Islet precursor cell (in vitro differentiated cells): ENCODE results near the gene BCL2L1.

ENCODE experiments used
- DNase-seq: peaks from one replicate; pipeline ENCODE4 v3.0.0-alpha.2; 2018

Gene BCL2L1

GRCh38 chr20:31723319-31724078, 831 bp upstream of the BCL2L1 start:
- DNase-seq: peak; percentile 99

- DNase-seq: no peak
These were observed 326 bp upstream of the BCL2L1 start for GRCh38 chr20:31723069-31723318.

- DNase-seq: no peak
These were observed 1.0 kb downstream of the BCL2L1 start for GRCh38 chr20:31721408-31722256.

DNA sequence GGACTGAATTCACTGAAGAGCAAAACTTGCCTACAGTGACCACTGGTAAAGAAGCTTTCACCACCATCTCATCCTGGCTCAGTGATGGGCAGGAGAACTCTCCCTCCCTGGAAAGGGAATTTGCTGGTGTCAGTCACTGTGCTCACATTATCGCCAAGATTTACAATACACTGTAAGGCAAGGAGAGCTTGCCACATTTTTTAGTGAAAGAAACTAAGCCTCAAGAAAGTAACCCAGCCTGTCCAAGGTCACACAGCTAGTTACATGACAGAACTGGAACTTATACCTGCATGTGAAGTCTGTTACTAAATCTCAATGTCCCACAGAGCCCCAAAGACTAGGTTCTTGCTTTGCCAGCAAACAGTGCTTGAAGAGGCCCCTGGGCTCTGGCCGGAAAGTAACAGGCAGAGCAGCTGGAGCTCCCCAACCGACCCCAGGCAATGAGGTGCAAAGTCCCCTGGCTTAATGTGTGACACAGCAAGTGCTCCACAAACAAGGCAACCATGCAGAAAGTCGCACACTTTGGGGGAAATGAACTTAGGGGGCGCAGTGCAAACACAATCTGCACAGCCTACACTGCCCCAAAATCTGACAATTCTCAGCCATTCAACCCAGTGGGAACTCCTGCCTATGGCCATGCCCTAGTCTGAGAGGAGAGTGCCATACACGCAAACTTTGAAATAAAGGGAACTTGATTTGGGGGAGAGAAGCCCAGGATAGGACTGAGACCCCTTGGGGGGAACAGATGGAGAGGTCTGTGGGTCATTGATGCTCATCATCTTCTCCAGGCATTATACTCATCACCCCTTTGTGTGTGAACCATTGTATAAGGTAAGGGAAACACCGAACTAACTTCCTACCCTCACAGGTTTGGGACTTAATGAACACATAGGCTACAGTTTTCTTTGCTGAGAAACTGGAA, 1.9 kb downstream of the BCL2L1 start:
- DNase-seq: no peak

DNA sequence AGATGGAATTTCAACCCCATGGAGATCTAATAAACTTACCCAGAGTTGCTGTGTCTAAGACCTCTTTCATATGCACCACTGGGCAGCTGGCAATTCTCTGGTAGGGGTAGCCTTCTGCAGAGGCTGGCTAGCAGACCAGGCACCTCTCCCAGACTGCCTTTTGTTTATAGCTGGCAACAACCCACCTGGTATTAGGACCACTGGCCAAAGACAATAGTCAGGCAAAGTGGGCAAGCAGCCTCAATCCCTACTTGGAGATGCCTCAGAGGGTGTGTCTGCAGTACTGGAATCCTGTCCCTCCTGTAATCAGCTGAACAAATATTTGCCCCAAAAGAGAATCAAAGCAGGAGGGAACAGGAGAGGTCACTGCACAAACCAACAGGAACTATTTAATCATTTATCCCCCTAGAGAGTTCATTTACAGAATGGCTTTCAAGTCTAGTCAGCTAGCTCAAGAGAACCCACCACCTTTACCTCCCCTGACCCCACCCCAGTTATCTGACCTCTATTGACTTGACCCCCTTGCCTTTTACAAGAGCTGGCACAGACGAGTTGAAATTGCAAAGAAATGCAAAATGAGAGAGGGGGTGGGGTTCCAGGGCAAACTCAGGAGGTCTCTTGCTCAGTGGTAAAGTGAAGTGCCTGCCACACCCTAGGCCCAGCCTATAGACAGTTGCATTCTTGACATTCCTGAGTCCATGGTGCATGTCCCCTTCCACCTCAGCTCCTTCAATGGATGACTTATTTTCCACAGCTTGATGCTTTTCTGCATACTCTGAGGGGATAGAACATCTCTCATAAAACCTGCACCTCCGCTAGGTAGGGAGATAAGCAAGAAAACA, 2.8 kb downstream of the BCL2L1 start:
- peak; percentile 81 for DNase-seq

DNA sequence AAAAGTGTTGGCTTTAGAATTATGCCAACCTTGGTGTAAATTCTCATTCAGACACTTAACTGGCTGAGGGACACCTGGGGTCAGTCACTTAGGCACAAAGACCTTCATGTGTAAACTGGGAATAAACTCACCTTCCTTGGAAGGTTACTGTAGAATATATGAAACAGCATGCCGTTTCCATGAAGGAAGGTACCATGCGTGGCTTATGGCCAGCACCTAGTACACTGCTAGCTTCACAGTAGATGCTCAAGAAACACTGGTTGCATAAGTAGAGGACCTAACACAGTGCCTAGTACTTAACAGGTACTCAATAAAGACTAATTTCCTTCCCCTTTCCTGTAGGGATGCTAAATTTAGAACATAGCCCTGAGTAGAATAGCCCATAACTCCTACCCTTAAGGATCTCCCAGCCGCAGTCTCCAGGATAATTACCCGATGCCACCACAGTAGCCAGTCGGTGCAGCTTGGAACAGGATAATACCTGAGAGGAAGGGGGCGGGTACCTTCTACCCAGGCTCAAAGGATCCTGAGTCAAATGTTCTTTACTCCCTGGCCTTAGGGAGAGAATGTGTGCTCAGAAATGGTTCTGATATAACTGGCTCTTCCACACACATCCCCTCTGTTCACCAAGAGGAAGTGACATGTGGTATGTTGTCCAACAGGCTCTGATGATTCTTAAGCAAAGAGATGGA, 3.6 kb downstream of the BCL2L1 start:
- DNase-seq: peak; percentile 65

DNA sequence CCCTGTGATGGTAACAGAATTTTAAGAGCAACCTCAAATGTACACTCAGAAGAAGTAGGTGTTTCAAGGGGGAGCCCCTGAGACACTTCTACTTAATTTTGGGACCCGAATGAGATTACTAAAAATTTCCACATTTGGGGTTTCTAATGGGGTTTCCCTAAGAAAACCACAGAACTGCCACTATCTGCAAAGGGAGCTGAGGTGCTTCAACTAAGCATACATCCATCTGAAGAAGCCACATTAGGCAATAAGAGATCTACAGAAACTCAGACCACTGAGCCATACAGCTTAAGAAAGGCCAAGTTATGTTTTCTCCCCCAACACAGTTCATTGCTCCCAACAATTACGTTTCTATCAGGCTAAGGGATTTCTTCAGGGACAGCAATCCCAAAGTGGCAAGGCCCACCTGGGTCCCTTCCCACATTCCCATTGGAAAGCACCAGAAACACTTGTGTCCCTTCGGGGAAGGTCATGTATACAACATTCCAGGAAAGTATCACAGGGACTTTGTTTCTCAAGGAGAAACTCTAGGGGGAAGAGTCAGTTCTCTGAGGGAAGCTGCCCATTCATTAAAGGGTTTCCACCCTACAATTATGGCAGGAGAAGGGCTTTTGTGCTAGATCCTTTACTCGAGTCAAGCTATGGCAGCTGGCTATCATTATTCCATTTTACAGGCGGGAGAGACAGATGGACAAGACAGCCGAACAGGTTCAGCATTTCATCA, 5.0 kb downstream of the BCL2L1 start:
- DNase-seq: no peak

DNA sequence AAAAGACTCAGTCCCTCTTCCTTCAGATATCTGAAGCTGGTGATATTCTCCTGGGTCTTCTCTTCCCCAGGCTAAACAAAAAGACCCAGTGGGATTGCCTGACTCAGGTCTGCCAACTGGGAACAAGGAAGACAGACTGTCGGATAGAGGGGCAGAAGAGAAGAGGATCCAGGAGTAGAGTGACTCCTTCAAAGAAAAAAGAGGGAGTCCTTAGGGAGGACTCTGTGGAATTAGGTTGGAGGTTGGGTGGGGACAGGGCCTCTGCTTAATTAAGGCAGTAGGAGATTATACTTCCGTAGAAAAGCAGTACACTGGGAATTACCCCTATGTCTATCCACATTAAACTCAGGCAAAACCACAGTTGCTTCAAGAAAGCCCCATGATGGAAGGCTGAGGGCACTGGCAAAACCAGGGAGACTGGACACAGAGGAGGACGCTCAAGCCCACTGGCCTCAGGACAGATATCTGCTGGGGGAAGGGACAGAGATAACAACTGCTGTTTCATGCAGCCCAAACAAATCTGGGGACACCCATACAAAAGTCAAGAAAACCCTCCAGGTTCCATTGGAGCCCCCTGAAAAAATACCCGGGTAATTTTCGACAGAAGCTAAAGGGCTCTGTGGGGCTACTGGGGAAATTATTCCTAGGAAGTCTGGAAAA, 5.7 kb downstream of the BCL2L1 start:
- DNase-seq: no peak

GRCh38 chr20:31716351-31716750, 6.3 kb downstream of the BCL2L1 start:
- DNase-seq: no peak

GRCh38 chr20:31715766-31716165, 6.9 kb downstream of the BCL2L1 start:
- no peak for DNase-seq

DNA sequence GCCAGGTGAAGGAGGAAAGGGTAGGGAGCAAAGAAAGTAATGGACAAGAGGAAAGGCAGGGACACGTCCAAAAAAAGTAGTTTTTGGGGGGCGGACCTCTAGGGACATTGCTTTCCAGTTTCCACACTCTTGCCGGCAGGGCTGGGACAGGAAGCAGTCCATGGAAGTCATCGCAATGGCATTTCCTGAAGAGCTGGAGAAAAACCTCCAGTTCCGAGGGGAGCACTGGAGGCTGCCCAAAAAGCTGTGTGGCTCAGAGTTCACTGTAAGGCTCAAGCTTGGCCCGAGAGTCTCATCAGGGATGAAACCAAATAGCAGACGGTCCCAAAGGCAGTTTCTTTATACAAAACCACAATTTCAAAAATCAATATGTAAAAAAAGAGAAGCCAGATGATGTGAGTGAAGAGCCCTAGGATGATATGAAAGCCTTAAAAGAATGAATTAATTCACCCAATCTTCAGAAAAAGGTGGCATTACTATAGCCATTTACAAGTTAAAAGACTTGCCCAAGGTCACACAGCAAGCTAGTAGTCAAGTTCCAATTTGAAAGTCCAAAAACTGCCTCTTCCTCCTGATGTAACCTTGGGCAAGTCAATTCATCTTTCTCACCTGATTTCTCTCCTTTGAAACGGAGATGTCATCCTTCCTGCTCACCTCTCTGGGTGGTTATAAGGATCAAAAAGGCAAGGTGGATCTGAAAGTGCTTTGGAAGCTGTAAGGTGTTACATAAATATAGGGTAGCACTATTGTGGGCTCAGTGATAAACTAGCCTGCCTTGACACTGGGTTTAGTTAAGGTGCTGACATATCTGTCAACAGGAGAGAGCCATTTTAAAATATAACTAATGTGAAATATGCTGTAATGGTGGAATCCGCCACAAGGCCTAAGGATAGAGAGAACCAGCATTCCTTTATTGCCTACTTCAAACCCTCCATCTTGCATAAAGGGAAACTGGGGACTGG, 9.1 kb downstream of the BCL2L1 start:
- peak; percentile 86 for DNase-seq

DNA sequence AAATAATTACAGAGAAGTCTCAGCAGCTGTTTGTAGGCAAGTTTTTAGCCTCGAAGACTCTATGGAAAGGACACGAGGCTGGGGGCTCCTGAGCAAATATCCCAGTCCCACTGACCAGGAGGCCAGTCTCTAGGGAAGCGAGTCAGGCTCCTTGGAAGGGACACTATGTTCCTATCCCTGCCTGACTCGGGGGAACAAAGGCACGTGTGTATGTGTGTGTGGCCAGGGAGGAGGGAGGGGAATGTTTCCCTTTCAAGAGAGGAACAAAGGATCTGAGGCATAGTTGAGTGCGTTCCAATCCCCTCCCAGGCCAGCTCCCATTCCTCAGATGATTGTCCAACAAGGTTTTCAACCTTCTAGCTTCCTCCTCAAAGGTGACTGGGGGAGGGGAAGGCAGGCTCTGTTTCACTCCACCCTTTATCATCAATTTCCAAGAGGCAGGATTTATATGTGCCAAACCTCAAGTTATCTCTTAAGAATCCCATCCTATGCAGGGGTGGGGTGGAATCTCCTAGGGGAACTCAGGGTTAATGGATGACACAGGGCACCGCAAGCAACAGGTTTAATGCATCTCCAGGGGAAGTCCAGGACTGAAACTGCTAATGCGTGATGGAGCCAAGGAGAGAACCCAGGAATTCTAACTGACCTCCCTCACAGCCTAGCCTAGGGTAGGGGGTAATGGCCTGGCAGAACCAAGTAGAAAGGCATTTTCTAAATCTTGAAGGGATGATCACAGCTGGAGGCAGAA, 9.9 kb downstream of the BCL2L1 start:
- DNase-seq: peak; percentile 96

DNA sequence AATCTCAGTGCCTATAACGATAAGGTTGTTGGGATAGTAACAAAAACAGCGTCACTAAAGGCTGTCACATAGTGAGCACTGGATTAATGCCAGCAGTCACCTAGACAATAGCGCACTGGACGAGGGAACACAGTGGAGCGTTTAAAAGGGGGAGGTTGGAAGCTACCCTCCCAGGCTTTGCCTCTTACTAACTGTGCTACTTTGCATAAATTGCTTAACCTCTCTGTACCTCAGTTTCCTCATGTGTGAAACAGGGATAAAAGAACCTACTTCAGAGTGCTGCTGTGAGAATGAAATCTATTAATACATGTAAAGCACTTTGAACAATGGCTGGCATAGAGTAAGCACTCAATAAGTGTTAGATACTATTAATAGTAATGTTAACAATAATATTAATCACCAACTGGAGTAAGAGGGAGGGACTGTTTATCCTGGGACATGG, 10.5 kb downstream of the BCL2L1 start:
- DNase-seq: no peak

DNA sequence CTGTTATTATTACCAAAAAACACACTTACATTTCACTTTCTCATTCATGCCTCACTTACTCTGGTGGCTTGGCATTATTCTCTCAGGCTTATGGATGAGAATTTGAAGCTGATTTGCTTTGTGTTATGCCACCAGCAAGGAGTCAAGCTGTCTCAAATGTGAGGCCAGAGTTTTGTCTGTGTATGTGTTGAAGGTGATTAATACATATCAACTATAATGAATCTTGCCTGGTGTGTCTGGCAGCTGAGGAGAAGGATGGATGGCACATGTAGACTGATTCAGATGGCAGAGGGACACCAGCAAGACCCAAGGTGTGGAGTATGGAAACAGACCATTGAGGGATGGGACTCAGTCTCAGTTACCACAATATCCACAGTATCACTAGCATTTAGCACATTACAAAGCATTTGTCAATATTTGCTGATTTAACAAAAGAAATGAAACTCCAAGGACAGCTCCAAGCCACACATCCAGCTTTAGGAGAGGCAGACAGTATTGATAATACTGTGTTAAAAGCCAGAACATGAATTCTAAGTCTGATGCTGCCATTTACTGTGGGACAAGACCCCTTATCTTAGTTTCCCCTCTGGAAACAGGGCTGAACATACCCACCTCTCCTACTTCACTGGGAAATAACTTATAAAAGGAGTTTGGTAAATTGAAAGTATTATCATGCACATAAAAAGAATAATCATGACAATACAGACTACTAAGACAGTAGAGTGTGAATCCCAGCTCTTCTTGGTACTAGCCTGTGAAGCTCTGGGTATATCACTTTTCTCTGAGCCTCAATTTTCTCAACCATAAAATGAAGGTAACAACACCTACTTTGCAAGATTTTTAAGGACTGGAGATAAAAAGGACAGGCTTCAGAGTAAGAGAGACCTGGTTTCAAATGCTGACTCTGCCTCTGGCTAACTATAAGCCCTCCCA, 11.2 kb downstream of the BCL2L1 start:
- no peak for DNase-seq

GRCh38 chr20:31710423-31711108, 12.1 kb downstream of the BCL2L1 start:
- DNase-seq: no peak

DNA sequence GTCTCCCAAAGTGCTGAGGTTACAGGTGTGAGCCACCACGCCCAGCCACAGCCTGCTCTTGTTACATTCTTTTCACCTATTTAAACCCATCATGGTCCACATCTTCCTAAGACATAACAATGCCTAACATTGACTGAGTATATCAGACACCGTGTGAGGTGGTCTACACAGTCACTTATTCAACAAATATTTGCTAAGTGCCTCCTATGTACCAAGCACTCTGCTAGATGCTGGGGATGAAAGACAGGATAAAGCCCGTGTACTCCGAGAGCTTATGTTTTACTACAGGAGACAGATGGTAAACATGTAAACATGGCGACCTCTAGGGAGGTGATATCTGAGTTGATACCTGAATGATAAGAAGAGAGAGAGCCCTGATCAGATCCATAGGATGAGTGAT, 12.7 kb downstream of the BCL2L1 start:
- DNase-seq: no peak
